IPS DF 4.7 (cell line): ENCODE data around the gene CBFA2T3.

Experiments
- DNase-seq: peaks from one replicate; pipeline ENCODE4 v3.0.0-alpha.2; 2013; ENCODE audit warnings: low spot score; ENCODE audit errors: extremely low read depth

Gene CBFA2T3

GRCh38 chr16:88878967-88879787 lies 97.8 kb downstream of the CBFA2T3 start:
- DNase-seq: no peak

GRCh38 chr16:88878356-88878755 lies 98.7 kb downstream of the CBFA2T3 start:
- no peak for DNase-seq

GRCh38 chr16:88877564-88878289 lies 99.3 kb downstream of the CBFA2T3 start:
- no peak for DNase-seq

GRCh38 chr16:88876942-88877526 lies 100.0 kb downstream of the CBFA2T3 start:
- no peak for DNase-seq

- no peak for DNase-seq
Observed at GRCh38 chr16:88875703-88876234, 101.2 kb downstream of the CBFA2T3 start.

- DNase-seq: no peak
Observed at GRCh38 chr16:88874938-88875599, 101.9 kb downstream of the CBFA2T3 start.

GRCh38 chr16:88872650-88873331 lies 104.2 kb downstream of the CBFA2T3 start:
- no peak for DNase-seq

- no peak for DNase-seq
Observed at GRCh38 chr16:88871730-88872416, 105.1 kb downstream of the CBFA2T3 start.

GRCh38 chr16:88871349-88871702 lies 105.7 kb downstream of the CBFA2T3 start:
- no peak for DNase-seq

- DNase-seq: no peak
Observed at GRCh38 chr16:88870608-88871348, 106.2 kb downstream of the CBFA2T3 start.

GRCh38 chr16:88869673-88869980 lies 107.4 kb downstream of the CBFA2T3 start:
- DNase-seq: no peak

- DNase-seq: no peak
Observed at GRCh38 chr16:88868974-88869672, 107.9 kb downstream of the CBFA2T3 start.

GRCh38 chr16:88867581-88868246 lies 109.3 kb downstream of the CBFA2T3 start:
- no peak for DNase-seq

GRCh38 chr16:88866151-88866920 lies 110.7 kb downstream of the CBFA2T3 start, which contains the start of gene PABPN1L:
Gene PABPN1L (minus strand): TSS chr16:88866660. CDS start chr16:88866606, 54 bp downstream.
- no peak for DNase-seq

GRCh38 chr16:88865742-88866141 lies 111.3 kb downstream of the CBFA2T3 start:
- DNase-seq: no peak

GRCh38 chr16:88865310-88865709 lies 111.7 kb downstream of the CBFA2T3 start:
- no peak for DNase-seq

- DNase-seq: no peak
Observed at GRCh38 chr16:88864521-88864920, 112.5 kb downstream of the CBFA2T3 start.

- no peak for DNase-seq
Observed at GRCh38 chr16:88864099-88864498, 112.9 kb downstream of the CBFA2T3 start.
